Measurements from ENCODE around the gene PDE2A.

GRCh38 chr11:72704028-72704782 is 30.0 kb upstream of the PDE2A start:
- TF ChIP-seq POLR2A (IDR thresholded peaks at IDR 0.05) (no peak), POLR2AphosphoS5 (IDR thresholded peaks at IDR 0.05) (no peak)

All from breast epithelium (tissue), 3 donors.